Measurements from ENCODE around the gene MEX3C.

MEX3C gene

GRCh38 chr18:51211552-51211951, 14.1 kb upstream of the MEX3C start:
- Histone ChIP-seq H3K27ac (no peak overlapping the region), H3K9me3 (no peaks in the 10 kb centered on the region), H3K36me3 (no peaks in the 10 kb centered on the region), H3K27me3 (no peaks in the 10 kb centered on the region), H3K4me3 (no peak overlapping the region), H3K4me1 (no peaks in the 10 kb centered on the region)
- peak in 1 of 2 donors; percentile 53 for DNase-seq
- intact Hi-C loops (cut with DNase I; ENCODE audit: low total_unique reads), result no loop called here
- no peak for TF ChIP-seq CTCF (IDR thresholded peaks at IDR 0.05)

- Histone ChIP-seq H3K27me3 (no peaks in the 10 kb centered on the region), H3K4me1 (peaks cover 0 to 38% (median 27%) of the 10 kb centered on the region in 4 donors), H3K27ac (peak overlapping the region; percentile 97 to 98), H3K36me3 (no peaks in the 10 kb centered on the region), H3K4me3 (peak overlapping the region; percentile 89 to 90), H3K9me3 (no peaks in the 10 kb centered on the region)
- intact Hi-C loops (cut with DNase I; ENCODE audit: low total_unique reads), result loop anchor here (10.0 kb wide), 3 partner anchors 132 to 912 kb away; partner anchors contain the start of genes CXXC1, ELAC1 and MBD1
- peak; percentile 47 to 80 for DNase-seq
- TF ChIP-seq CTCF (IDR thresholded peaks at IDR 0.05), result no peak
Measured at GRCh38 chr18:51196811-51197660, 445 bp downstream of the MEX3C start.

- Histone ChIP-seq H3K27me3 (no peaks in the 10 kb centered on the region), H3K4me3 (peak overlapping the region; percentile 89 to 90), H3K4me1 (peaks cover 0 to 46% (median 27%) of the 10 kb centered on the region in 4 donors), H3K9me3 (no peaks in the 10 kb centered on the region), H3K36me3 (no peaks in the 10 kb centered on the region), H3K27ac (peak overlapping the region; percentile 97 to 98)
- intact Hi-C loops (cut with DNase I; ENCODE audit: low total_unique reads), result loop anchor here (10.0 kb wide), 3 partner anchors 131 to 911 kb away; partner anchors contain the start of genes CXXC1, ELAC1 and MBD1
- no peak for TF ChIP-seq CTCF (IDR thresholded peaks at IDR 0.05)
- peak; percentile 51 to 73 for DNase-seq
Measured at GRCh38 chr18:51196118-51196810, 1.2 kb downstream of the MEX3C start.

GRCh38 chr18:51195451-51196117, 1.9 kb downstream of the MEX3C start:
- DNase-seq, result no peak
- TF ChIP-seq CTCF (IDR thresholded peaks at IDR 0.05), result no peak
- Histone ChIP-seq H3K27ac (peak overlapping the region; percentile 97 to 98), H3K9me3 (no peaks in the 10 kb centered on the region), H3K27me3 (no peaks in the 10 kb centered on the region), H3K4me3 (peak overlapping the region; percentile 89 to 90), H3K36me3 (no peaks in the 10 kb centered on the region), H3K4me1 (peaks cover 0 to 49% (median 27%) of the 10 kb centered on the region in 4 donors)
- intact Hi-C loops (cut with DNase I; ENCODE audit: low total_unique reads), result loop anchor here (10.0 kb wide), 3 partner anchors 131 to 911 kb away; partner anchors contain the start of genes CXXC1, ELAC1 and MBD1

GRCh38 chr18:51195086-51195450, 2.4 kb downstream of the MEX3C start:
- no peak for DNase-seq
- Histone ChIP-seq H3K9me3 (no peaks in the 10 kb centered on the region), H3K36me3 (no peaks in the 10 kb centered on the region), H3K27ac (peak overlapping the region; percentile 97 to 98), H3K4me1 (peaks cover 0 to 49% (median 27%) of the 10 kb centered on the region in 4 donors), H3K4me3 (peak overlapping the region; percentile 89 to 90), H3K27me3 (no peaks in the 10 kb centered on the region)
- no peak for TF ChIP-seq CTCF (IDR thresholded peaks at IDR 0.05)
- intact Hi-C loops (cut with DNase I; ENCODE audit: low total_unique reads), result loop anchor here (10.0 kb wide), 3 partner anchors 130 to 910 kb away; partner anchors contain the start of genes CXXC1, ELAC1 and MBD1
